ENCODE results near the gene ZNF396. TPM values are rescaled to one million over a fixed set of nuclear protein-coding genes. Genes with fewer than 3 reads are reported as not detected.

The ZNF396 gene
- total RNA-seq: 0.72 and 1.5 TPM in 2 replicates

GRCh38 chr18:35376742-35377695 is at the start of gene ZNF396:
Gene ZNF396, minus strand, starts transcription at chr18:35377337. Its CDS starts 3,045 bp downstream, at chr18:35374292.

GRCh38 chr18:35343936-35344735 is 33.0 kb downstream of the ZNF396 start, which contains the start of gene ZNF24:
Gene ZNF24, minus strand, starts transcription at chr18:35344420. Its CDS starts 3,770 bp downstream, at chr18:35340650.

Other genes starting within 250 kb of the ZNF396 start
- gene ZNF397, start 136.3 kb downstream of the ZNF396 start, total RNA-seq: 10.1 and 11.1 TPM in 2 replicates
- gene ZSCAN30, start 87.1 kb downstream of the ZNF396 start, total RNA-seq: 6.3 and 11.3 TPM in 2 replicates
- gene ZNF24, start 32.9 kb downstream of the ZNF396 start, total RNA-seq: 28.2 and 33.5 TPM in 2 replicates
- 5.5 and 7.0 TPM in 2 replicates for gene INO80C, start 120.6 kb upstream of the ZNF396 start, total RNA-seq
- gene GALNT1, start 204.4 kb upstream of the ZNF396 start, total RNA-seq: 82.7 and 107 TPM in 2 replicates

Data from tracheal epithelial cell (primary cell).